ENCODE results near the gene WDR36.

DNA sequence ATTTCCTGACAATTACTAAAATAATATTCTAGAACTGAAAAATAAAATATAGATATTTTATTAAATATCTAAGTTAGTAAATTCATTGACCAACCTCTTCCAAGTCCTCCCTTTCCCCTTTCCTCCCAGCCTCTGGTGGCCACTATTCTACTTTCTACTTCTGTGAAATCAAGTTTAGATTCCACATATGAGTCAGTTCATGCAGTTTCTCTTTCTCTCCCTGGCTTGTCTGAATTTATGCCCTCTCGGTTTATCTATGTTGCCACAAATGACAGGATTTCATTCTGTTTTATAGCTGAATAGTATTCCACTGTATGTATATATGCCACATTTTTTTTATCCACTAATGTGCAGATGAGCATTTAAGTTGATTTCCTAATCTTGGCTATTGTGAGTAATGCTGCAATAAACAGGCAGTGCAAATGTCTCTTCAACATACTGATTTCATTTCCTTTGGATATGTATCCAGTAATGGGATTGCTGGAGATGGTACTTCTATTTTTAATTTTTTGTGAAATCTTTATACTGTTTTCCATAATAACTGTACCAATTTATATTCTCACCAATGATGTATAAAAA, 52.3 kb downstream of the WDR36 start:
- no peak for TF ChIP-seq POLR2A (IDR thresholded peaks at IDR 0.05)
- TF ChIP-seq, protein P1, sequence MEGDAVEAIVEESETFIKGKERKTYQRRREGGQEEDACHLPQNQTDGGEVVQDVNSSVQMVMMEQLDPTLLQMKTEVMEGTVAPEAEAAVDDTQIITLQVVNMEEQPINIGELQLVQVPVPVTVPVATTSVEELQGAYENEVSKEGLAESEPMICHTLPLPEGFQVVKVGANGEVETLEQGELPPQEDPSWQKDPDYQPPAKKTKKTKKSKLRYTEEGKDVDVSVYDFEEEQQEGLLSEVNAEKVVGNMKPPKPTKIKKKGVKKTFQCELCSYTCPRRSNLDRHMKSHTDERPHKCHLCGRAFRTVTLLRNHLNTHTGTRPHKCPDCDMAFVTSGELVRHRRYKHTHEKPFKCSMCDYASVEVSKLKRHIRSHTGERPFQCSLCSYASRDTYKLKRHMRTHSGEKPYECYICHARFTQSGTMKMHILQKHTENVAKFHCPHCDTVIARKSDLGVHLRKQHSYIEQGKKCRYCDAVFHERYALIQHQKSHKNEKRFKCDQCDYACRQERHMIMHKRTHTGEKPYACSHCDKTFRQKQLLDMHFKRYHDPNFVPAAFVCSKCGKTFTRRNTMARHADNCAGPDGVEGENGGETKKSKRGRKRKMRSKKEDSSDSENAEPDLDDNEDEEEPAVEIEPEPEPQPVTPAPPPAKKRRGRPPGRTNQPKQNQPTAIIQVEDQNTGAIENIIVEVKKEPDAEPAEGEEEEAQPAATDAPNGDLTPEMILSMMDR (IDR thresholded peaks at IDR 0.05) = no peak
